ENCODE data around the gene OR2A2.
"Not testable (repeated sequence)": the region's sequence is repeated elsewhere in the genome, so short reads cannot be mapped to it uniquely, and the experiment has no call there.

Gene OR2A2, protein sequence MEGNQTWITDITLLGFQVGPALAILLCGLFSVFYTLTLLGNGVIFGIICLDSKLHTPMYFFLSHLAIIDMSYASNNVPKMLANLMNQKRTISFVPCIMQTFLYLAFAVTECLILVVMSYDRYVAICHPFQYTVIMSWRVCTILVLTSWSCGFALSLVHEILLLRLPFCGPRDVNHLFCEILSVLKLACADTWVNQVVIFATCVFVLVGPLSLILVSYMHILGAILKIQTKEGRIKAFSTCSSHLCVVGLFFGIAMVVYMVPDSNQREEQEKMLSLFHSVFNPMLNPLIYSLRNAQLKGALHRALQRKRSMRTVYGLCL

DNA sequence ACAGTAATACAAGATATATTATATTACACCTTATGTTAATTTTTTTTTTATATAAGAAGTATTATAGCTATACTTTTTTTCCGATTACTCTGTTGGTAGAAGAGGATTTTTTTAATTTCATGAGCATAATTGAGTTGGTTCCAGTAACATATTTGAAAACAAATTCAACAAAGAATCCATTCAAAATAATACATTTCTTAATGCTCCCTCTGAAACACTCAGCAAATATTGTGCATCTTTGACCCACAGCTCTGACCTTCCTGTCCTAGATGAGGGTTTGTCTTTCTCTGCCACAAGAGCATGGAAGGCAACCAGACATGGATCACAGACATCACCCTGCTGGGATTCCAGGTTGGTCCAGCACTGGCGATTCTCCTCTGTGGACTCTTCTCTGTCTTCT lies at the start of gene OR2A2:
Gene OR2A2 (plus strand): TSS at position 301 of the 400 bp plus-strand sequence. CDS start 0 bp downstream, at position 301.
- DNase-seq (ENCODE audit: low spot score), result no peak

DNA sequence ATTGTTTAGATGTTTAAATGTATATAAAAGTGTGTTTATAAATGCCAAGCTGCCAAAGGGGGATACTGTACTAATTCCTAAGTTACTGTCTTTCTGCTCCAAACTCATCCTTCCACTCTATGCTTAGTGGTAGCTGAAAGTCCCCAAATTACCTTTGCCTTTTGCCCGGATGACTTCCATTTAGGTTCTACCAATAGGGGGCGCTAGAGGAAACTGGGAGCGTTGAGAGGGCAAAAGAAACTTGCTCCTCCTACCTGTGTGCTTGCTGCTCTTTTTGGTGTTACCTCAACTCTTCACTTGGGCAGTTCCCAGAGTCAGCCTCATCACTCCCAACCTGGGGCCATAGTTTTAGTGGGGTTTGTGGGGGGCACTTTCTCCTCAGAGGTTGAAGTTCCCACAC lies 45.7 kb upstream of the OR2A2 start:
- DNase-seq (ENCODE audit: low spot score), result no peak

DNA sequence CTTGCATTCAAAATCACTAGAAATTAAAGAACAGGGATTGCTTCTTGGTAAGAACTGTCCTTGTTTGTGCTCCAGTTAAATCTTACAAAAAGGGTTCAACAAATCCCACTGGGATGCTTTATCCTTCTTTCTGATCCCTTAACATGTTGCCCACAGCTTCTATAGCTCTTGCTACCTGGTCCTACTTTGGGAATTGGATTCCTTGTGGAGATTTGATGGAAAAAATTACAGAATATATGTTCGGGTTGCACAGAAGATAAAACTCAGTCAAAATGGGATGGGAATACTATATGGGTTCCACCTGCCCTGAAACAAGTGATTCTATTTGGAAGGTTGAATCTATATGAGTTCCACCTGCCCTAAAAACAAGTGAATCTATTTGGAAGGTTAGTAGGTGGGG lies 39.9 kb upstream of the OR2A2 start, which contains the start of gene OR2A25:
Gene OR2A25 (plus strand): TSS at position 301 of the 400 bp plus-strand sequence. CDS start 4,409 bp downstream, outside the sequence.
- no peak for DNase-seq (ENCODE audit: low spot score)

DNA sequence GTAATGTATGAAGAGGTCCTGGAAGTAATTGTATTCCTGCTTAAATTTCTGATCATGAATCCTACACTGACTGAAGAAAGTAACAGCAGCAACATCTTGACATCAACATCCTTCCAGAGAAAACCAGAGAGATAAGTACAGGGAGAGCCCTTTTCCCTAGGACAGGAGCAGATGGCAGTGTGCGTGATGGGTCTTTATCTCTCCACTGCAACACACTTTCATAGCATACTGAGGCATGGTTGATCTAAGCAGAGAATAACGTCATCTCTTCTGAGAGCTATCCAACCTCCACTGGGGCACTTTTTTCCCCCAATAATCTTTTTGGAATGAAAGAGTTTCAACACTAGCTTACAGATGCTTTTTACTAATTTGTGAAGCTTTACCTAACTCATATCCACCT lies 39.4 kb upstream of the OR2A2 start:
- no peak for DNase-seq (ENCODE audit: low spot score)

DNA sequence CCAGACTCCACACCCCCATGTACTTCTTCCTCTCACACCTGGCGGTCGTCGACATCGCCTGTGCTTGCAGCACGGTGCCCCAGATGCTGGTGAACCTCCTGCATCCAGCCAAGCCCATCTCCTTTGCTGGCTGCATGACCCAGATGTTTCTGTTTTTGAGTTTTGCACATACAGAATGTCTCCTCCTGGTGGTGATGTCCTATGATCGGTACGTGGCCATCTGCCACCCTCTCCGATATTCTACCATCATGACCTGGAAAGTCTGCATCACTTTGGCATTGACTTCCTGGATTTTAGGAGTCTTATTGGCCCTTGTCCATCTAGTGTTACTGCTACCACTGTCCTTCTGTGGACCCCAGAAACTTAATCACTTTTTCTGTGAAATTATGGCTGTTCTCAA lies 35.0 kb upstream of the OR2A2 start:
- no peak for DNase-seq (ENCODE audit: low spot score)

DNA sequence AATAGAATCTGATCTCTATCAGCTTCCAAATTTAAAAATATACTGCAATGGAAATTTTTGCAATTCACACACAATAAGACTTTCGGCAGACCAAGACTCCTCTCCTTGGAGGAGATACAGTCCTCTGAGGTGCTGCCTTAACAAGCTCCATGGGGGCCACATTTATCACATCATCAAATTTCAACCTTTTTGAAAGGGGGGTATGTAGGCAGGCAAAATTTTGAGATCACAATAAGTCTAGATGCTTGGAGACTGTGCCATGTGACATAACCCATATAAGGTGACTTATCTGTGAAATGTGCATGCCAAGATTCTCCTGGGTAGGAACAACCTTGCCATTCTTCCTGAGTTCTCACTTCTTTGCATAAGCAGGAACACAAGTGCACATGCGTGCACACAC lies 23.4 kb upstream of the OR2A2 start, which contains the start of gene OR2A12:
Gene OR2A12 (plus strand): TSS at position 301 of the 400 bp plus-strand sequence. CDS start 8,830 bp downstream, outside the sequence.
- DNase-seq (ENCODE audit: low spot score), result no peak

DNA sequence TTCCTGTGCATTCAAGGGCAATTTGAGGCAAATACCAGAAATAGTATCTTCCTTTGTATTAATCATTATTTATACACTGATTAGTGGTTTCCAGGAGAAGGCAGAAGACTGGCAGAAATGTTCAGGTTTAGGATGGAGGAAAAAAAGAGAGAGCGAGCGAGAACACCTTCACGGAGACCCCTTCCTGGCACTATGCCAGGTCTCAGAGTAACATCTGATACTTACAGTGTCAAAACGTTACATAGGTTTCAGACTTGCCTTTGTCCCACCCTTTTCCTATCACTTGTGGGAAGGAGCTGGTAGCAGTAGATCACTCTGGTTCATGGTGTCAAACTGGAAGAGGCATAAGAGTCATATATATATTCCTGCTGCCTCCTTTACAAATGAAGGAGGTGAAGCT lies 22.7 kb upstream of the OR2A2 start:
- DNase-seq (ENCODE audit: low spot score), result no peak

DNA sequence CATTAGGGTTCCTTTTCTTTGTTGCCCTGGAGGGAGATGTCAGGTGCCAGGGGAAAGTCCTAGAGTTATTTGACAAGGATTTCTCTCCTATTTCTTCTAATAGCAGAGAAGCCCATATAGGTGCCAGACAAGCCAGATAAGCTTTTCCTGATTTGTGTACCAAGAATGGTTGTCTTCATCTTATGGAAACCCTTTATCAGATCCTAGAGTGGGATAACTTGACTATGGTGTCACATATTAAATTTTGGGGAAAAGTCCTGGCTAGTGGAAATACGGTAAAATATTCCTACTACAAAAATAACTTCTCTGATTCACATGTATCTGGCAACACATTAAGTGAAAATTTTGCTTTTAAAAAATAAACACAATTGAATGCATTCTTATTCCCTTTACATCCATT lies 22.2 kb upstream of the OR2A2 start:
- DNase-seq (ENCODE audit: low spot score), result no peak

DNA sequence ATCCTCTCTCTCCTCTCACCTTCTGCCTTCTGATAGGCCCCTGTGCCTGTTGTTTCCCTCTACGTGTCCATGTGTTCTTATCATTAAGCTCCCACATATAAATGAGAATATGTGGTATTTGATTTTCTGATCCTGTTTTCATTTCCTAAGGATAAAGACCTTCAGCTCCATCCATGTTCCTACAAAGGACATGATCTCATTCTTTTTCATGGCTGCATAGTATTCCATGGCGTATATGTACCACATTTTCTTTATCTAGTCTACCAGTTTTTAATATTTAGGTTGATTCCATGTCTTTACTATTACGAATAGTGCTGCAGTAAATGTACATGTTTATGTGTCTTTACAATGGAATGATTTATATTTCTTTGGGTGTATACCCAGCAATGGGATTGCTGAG lies 18.7 kb upstream of the OR2A2 start:
- DNase-seq (ENCODE audit: low spot score), result no peak

DNA sequence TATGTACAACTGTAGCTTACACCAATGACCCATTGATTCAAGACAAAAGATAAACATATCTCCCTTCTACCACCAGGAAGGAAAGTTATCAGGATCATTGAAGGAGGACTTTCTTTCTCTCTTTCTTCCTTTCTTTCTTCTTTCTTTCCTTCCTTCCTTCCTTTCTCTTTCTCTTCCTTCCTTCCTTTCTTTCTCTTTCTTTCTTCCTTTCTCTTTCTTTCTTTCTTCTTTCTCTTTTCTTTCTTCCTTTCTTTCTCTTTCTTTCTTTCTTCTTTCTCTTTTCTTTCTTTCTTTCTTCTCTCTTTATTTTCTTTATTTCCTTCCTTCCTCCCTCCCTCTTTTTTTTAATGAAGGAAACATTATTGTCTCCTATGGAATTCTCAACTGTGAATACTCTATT lies 10.6 kb upstream of the OR2A2 start:
- no peak for DNase-seq (ENCODE audit: low spot score)

DNA sequence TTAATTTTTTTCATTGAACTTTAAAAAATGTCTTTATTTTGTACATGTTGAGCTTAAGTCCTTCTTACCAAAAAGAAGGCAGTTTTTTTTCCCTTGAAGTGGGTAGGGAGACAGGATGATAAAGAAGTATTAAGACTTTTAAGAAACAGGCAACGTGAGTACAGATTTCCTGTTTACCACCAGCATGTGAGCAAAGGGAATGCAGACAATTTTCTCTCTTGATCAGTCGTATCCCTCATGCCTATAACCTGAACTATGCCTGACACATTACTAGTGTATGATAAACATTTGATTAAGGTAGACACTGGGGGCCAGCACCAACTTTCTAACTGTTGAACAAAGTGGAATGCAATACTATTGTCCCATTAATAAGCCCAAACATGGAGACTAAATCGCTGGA lies 8.8 kb upstream of the OR2A2 start:
- no peak for DNase-seq (ENCODE audit: low spot score)

DNA sequence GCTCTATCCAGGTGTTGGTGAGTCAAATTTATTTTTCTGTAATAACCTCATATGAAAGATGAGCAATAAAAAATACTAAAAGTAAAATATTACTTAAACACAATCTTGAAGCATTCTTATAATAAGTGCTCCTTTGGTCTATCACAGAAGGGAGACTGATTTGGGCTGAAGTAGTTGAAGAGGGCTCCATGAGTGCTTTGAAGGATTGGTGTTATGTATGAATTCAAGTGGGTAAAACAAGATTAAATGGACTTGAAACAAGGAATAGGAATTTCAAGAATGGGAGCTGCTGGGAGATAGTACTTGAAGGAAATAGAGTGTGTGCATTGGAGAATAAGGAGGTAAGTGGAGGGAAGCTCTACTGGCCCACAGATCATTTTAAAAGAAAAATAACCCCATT lies 7.3 kb upstream of the OR2A2 start:
- DNase-seq (ENCODE audit: low spot score), result no peak

DNA sequence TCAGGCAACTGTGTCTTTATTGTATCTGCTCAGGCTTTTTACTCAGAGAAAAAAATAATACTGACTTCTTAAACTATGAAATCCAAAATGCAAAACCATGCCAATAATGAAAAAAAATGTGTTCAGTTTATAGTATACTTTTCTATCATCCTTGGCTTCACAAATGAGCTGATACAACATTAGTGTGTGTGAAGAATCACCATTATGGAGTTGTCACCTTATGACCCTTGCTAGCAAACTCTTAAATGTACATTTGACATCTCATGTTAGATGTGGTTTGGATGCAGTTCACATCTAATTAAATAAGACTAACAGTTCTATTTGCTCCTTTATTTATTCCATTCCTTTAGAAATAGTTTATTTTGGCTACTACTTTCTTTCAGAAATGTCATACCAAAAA lies 4.2 kb upstream of the OR2A2 start:
- no peak for DNase-seq (ENCODE audit: low spot score)

DNA sequence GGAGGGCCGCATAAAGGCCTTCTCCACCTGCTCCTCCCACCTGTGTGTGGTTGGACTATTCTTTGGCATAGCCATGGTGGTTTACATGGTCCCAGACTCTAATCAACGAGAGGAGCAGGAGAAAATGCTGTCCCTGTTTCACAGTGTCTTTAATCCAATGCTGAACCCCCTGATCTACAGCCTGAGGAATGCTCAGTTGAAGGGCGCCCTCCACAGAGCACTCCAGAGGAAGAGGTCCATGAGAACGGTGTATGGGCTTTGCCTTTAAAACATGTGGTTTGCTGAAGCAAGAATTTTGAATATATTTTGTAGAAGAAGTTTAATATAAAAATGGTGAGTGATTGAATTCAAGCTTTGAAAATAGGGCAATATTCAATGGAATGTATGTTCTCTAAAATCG lies 889 bp downstream of the OR2A2 start:
- DNase-seq (ENCODE audit: low spot score), result no peak

DNA sequence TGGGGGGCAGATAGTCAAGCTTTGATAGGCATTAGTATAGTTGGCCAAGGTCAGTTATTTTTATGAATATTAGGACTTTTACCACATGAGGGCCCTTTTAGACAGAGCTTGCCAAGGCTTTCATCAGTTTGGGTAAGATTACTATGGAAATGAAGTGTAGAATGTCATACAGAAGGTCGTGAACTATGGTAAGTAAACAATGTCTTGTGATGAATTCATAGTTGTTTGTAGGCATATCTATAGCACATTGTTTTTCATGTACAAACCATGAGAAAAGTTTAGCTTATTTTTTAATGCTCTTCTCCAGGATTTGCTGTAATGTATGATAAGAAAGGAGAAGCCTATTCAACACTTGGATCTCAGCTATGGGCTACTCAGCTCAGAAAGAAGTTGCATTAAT lies 4.3 kb downstream of the OR2A2 start:
- DNase-seq (ENCODE audit: low spot score), result no peak

DNA sequence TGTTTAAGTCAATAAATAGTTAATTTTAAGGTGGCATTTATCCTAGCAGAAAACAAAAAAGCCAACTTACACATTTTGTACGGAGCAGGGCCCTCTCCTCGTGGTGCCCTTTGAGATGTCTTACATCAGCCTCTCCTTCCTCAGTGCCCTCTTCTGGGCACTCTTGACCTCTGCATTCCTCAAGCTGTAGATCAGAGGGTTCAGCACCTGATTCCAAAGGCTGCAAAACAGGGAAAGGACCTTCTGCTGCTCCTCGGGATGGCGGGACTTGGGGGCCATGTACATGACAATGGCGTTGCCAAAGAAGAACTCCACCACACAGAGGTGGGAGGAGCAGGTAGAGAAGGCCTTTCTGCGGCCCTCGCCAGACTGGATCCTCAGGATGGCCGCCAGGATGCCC lies 9.0 kb downstream of the OR2A2 start:
- no peak for DNase-seq (ENCODE audit: low spot score)

DNA sequence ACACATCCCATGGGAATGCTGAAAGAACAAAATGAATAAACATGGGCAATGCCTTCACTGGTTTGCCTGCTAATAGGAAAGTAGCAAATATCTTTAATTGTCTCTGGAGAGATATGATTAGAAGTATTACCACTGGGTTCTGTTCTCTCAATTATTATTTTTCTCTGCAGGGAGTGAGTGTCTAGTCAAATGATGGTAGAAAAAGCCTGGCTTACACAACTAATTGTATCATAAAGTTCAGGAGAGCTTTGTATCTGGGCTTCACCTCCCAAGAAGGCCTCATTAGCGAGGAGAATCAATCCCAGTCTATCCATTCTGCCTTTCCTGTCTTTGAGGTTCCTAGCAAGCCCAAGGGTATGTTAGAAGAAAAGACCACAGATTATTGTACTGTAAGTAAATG lies 13.5 kb downstream of the OR2A2 start, which contains the start of gene OR2A14:
Gene OR2A14 (plus strand): TSS at position 301 of the 400 bp plus-strand sequence. CDS start 5,937 bp downstream, outside the sequence.
- DNase-seq (ENCODE audit: low spot score), result no peak

DNA sequence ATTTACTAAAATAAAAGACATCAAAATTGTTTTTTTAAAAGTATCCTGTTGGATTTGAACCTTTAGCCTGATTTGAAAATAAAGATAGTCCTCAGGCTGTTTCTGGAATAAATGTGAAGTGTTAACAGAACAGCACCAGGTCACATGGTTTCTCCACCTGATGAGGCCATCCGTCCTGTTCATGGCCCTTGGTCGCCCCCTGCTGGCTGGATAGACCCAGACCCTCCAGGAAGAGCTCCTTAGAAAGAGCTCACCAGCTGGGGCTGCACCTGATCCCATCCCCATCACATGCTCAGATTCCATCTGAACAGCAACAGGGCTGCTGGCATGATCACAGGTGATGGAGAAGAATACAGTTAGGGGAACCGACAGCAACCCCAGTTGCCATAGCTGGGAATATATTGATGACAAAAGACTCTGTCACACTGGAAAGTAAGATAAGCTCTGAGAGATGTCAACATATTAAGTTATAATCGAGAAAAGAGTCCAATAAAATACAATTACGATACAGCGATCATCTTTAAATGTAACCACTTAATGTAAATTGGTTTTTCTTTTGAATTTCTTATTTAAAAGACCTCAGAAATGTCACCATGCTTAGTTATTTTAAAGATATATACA lies 18.4 kb downstream of the OR2A2 start:
- peak; percentile 48 for DNase-seq (ENCODE audit: low spot score)

DNA sequence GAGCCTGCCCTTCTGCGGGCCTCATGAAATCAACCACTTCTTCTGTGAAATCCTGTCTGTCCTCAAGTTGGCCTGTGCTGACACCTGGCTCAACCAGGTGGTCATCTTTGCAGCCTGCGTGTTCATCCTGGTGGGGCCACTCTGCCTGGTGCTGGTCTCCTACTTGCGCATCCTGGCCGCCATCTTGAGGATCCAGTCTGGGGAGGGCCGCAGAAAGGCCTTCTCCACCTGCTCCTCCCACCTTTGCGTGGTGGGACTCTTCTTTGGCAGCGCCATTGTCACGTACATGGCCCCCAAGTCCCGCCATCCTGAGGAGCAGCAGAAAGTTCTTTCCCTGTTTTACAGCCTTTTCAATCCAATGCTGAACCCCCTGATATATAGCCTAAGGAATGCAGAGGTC lies 20.2 kb downstream of the OR2A2 start:
- not testable (repeated sequence) for DNase-seq (ENCODE audit: low spot score)

DNA sequence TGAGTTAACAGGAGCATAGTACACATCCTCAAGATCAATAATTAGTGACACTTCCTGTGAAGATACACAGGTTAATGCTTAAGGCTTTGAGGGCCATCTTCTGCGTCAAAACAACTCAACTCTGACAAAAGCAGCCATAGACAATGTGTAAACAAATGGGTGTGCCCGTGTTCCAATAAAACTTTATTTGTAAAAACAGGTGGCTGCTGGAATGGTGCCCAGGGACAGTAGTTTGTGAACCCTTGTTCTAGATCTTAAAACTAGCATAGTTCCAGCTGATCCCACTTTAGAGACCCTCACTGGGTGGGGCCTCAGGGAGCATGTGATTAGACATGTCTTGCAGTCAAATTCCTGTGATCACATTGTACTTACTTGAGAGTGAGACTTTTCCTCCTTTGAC lies 21.3 kb downstream of the OR2A2 start:
- no peak for DNase-seq (ENCODE audit: low spot score)

DNA sequence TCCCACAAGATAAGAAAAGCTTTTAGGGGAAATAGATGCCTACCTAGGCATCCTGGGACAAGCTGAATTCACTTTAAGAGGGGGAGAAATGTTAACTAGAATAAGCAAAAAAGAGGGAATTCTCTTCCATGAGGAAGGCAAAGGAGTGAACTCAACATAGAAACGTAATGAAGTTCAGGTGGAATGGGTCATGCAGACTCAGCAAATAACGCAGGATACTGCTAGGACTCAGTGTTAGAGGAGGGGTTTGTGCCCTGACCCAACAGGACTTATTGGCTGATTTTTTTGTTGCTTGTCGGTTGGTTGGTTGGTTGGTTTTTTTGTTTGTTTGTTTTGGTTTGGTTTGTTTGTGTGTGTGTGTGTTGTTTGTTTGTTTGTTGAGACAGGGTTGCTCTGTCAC lies 22.9 kb downstream of the OR2A2 start:
- no peak for DNase-seq (ENCODE audit: low spot score)

DNA sequence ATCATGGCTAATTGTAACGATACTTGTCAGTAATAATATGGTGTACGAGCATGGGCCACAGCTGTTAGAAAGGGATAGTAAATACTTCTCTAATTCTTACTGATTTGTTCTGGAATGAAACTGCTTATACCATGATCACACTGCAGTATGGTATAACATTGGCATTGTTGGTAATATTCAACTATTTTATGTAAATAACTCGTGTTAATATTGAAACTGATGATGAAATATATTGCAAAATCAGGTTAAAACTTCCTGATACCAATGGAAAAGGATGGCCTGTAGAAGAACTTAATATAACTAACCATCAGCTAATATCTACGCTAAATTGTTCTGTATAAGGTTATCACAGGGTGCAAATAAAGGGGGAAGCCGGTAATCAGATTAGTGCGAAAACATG lies 23.9 kb downstream of the OR2A2 start:
- DNase-seq (ENCODE audit: low spot score), result no peak

DNA sequence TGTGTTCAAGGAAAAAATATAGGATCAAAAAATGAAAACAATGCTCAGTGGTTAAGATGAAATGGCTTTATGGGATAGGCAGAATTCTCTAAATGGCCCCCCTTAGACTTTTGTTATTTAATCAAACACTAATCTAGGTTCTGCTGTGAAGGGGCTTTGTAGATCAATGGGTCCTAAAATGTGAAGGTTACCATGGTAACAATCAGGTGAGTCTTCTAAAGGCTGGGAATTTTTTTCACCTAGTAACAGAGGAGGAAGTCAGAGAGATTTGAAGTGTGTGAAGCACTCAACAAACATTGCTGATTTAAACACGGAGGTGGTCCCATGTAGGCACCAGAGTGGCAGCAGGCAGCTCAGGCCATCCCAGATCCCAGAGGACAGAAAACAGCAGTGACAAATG lies 24.7 kb downstream of the OR2A2 start:
- DNase-seq (ENCODE audit: low spot score), result no peak

DNA sequence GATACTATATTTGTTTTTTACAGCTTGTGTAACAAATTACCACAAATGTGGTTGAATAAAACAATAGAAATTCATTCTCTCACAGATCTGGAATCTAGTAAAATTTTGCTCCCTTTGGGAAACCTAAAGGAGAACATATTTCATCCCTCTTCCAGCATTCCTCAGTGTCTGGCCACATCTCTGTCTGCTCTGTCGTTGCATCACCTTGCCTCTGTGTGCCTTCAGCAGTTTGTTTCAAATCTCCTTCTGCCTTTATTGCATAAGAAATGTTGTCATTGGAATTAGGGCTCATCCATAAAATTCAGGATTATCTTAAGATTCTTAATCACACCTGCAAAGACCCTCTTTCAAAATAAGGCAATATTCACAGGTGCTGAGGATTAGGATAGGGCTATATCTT lies 28.1 kb downstream of the OR2A2 start:
- DNase-seq (ENCODE audit: low spot score), result no peak
